Measurements from ENCODE around the gene RNF13. TPM values are rescaled to one million over a fixed set of nuclear protein-coding genes. Genes with fewer than 3 reads are reported as not detected.

The RNF13 gene
- total RNA-seq, 1 experiment from 2014 or later, result 28.9 TPM

DNA sequence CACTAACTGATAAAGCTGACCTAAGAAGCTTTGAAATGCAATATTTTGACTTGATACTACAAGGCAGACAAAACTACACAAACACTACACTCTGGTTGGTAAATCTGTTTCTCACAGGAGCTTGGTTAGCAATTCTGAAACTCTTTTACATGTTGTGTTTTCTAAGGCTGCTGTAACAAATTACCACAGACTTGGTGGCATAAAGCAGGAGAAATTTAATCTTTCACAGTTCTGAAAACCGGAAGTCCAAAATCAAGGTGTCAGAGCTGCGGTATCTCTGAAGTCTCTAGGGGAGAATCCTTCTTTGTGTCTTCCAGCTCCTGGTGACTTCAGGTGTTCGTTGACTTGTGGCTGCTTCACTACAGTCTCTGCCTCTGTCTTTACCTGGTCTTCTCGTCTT lies 170.6 kb downstream of the RNF13 start:
- no peak for DNase-seq (ENCODE audit: low spot score)
- H3K4me3 Mint-ChIP-seq, result no peak overlapping the region
- ATAC-seq, result no peak
- H3K27ac Mint-ChIP-seq, result no peak overlapping the region
- CTCF ChIA-PET, result interaction anchor here (1.0 kb wide), 1 partner anchor 201 kb away, joined by 3 read pairs; no protein-coding TSS in a partner anchor
- no peak for TF ChIP-seq SOX15 (CRISPR knock-in tag; IDR thresholded peaks at IDR 0.05)
- no peak for TF ChIP-seq TEAD1 (CRISPR knock-in tag; IDR thresholded peaks at IDR 0.05)
- no peak for TF ChIP-seq ARID4B (CRISPR knock-in tag; IDR thresholded peaks at IDR 0.05; ENCODE audit: borderline replicate concordance)
- TF ChIP-seq ZNF138 (CRISPR knock-in tag; conservative IDR thresholded peaks at IDR 0.05), result no peak
- TF ChIP-seq, protein P1, sequence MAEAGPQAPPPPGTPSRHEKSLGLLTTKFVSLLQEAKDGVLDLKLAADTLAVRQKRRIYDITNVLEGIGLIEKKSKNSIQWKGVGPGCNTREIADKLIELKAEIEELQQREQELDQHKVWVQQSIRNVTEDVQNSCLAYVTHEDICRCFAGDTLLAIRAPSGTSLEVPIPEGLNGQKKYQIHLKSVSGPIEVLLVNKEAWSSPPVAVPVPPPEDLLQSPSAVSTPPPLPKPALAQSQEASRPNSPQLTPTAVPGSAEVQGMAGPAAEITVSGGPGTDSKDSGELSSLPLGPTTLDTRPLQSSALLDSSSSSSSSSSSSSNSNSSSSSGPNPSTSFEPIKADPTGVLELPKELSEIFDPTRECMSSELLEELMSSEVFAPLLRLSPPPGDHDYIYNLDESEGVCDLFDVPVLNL (CRISPR knock-in tag; IDR thresholded peaks at IDR 0.05; ENCODE audit: borderline replicate concordance, low read depth), result no peak
- TF ChIP-seq FOXJ3 (CRISPR knock-in tag; IDR thresholded peaks at IDR 0.05; ENCODE audit: borderline replicate concordance), result no peak
- TF ChIP-seq E2F5 (CRISPR knock-in tag; IDR thresholded peaks at IDR 0.05), result no peak
- no peak for TF ChIP-seq SP1 (CRISPR knock-in tag; conservative IDR thresholded peaks at IDR 0.05)
- TF ChIP-seq TEAD4 (CRISPR knock-in tag; IDR thresholded peaks at IDR 0.05), result no peak
- TF ChIP-seq, protein P2, sequence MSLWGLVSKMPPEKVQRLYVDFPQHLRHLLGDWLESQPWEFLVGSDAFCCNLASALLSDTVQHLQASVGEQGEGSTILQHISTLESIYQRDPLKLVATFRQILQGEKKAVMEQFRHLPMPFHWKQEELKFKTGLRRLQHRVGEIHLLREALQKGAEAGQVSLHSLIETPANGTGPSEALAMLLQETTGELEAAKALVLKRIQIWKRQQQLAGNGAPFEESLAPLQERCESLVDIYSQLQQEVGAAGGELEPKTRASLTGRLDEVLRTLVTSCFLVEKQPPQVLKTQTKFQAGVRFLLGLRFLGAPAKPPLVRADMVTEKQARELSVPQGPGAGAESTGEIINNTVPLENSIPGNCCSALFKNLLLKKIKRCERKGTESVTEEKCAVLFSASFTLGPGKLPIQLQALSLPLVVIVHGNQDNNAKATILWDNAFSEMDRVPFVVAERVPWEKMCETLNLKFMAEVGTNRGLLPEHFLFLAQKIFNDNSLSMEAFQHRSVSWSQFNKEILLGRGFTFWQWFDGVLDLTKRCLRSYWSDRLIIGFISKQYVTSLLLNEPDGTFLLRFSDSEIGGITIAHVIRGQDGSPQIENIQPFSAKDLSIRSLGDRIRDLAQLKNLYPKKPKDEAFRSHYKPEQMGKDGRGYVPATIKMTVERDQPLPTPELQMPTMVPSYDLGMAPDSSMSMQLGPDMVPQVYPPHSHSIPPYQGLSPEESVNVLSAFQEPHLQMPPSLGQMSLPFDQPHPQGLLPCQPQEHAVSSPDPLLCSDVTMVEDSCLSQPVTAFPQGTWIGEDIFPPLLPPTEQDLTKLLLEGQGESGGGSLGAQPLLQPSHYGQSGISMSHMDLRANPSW (CRISPR knock-in tag; conservative IDR thresholded peaks at IDR 0.05; ENCODE audit: low read depth), result no peak
- no peak for TF ChIP-seq ZNF416 (CRISPR knock-in tag; IDR thresholded peaks at IDR 0.05)
- no peak for TF ChIP-seq ZNF317 (CRISPR knock-in tag; IDR thresholded peaks at IDR 0.05; ENCODE audit: borderline replicate concordance, low read depth)
- H3K36me3 Mint-ChIP-seq, result no peaks in the 10 kb centered on the region
- no peaks in the 10 kb centered on the region for H3K9me3 Mint-ChIP-seq
- H3K27me3 Mint-ChIP-seq (ENCODE audit: low read depth), result no peaks in the 10 kb centered on the region
- POLR2A ChIA-PET, result no interaction called here
- no peaks in the 10 kb centered on the region; the same call in 1 of the 2 replicates for H3K4me1 Mint-ChIP-seq

GRCh38 chr3:149989307-149989706 lies 176.3 kb downstream of the RNF13 start:
- Mint-ChIP-seq H3K36me3 (peaks cover 6% of the 10 kb centered on the region), H3K4me1 (peaks cover 32% of the 10 kb centered on the region), H3K9me3 (peaks cover 9% of the 10 kb centered on the region), H3K27me3 (ENCODE audit: low read depth) (no peaks in the 10 kb centered on the region), H3K27ac (no peak overlapping the region), H3K4me3 (no peak overlapping the region)
- ATAC-seq (no peak), DNase-seq (ENCODE audit: low spot score) (no peak)
- POLR2A ChIA-PET, result interaction anchor here (0.7 kb wide), 1 partner anchor 45 kb away, joined by 3 read pairs; no protein-coding TSS in a partner anchor
- CTCF ChIA-PET, result interaction anchor here (0.6 to 1.5 kb wide), 2 partner anchors 52 to 195 kb away, joined by 3 to 6 read pairs; no protein-coding TSS in a partner anchor
- TF ChIP-seq OVOL2 (CRISPR knock-in tag; IDR thresholded peaks at IDR 0.05; ENCODE audit: borderline replicate concordance), result no peak
- no peak for TF ChIP-seq CREM (CRISPR knock-in tag; IDR thresholded peaks at IDR 0.05)
- TF ChIP-seq JUN (CRISPR knock-in tag; IDR thresholded peaks at IDR 0.05), result no peak
- TF ChIP-seq ZBTB43 (CRISPR knock-in tag; IDR thresholded peaks at IDR 0.05), result no peak
- TF ChIP-seq FOXK1 (CRISPR knock-in tag; IDR thresholded peaks at IDR 0.05), result no peak
- no peak for TF ChIP-seq CBFB (CRISPR knock-in tag; IDR thresholded peaks at IDR 0.05; ENCODE audit: low read depth)
- TF ChIP-seq ZNF416 (CRISPR knock-in tag; IDR thresholded peaks at IDR 0.05), result no peak
- TF ChIP-seq, protein P3, sequence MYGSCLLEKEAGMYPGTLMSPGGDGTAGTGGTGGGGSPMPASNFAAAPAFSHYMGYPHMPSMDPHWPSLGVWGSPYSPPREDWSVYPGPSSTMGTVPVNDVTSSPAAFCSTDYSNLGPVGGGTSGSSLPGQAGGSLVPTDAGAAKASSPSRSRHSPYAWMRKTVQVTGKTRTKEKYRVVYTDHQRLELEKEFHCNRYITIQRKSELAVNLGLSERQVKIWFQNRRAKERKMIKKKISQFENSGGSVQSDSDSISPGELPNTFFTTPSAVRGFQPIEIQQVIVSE (CRISPR knock-in tag; IDR thresholded peaks at IDR 0.05; ENCODE audit: borderline replicate concordance), result no peak
- no peak for TF ChIP-seq SMAD4 (CRISPR knock-in tag; IDR thresholded peaks at IDR 0.05)
- TF ChIP-seq MLX (CRISPR knock-in tag; IDR thresholded peaks at IDR 0.05), result no peak
- TF ChIP-seq KAT7 (CRISPR knock-in tag; IDR thresholded peaks at IDR 0.05; ENCODE audit: borderline replicate concordance), result no peak
- TF ChIP-seq ATF1 (CRISPR knock-in tag; IDR thresholded peaks at IDR 0.05), result no peak

Measured in WTC11 (cell line).